ENCODE measurements around the gene ANO8.
A peak's percentile ranks its signal among the peaks of the same experiment; 100 is the strongest.

ANO8 gene

DNA sequence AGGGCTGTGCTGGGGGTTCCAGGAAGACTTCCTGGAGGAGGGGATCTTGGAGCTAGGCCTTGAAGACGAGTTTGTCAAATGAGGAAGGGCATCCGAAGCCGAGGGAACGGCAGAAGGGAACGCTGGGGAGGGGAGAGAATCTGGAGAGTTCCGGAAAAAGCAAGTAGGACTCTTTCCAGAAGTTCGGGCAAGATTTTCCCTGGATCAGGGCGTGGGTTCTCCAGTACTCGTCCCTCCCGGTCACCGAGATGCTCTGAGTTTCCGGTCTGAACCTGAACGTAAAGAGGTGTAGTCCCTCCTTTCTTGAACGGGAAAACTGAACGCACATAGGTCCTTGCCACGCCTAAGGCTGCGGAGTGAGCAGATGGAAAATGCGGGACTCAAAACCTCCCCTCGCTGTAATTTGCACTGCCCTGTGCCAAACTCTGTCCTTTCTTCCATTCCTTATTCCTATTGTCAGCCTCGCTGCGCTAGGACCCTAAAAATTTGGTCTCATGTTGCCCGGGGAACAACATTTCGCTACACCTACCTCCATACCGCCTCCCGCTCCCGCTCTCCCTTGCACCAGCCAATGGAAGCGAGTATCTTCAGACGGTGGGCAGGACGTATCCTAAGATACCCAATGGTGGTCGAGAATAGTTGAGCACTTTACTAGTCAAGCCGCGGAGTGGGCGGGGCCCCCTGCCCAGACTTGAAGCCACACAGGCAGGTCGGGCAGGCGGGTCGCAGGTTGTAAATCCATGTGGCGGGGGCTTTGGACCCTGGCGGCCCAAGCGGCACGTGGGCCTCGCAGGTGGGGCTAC is 2.4 kb upstream of the ANO8 start, which contains the start of gene GTPBP3:
Gene GTPBP3 (plus strand): TSS at position 682 of the 803 bp plus-strand sequence. CDS start 59 bp downstream, at position 741.
- H3K27ac Mint-ChIP-seq: peak within 1 kb of the TSS; percentile 96
- H3K9me3 Mint-ChIP-seq: no peaks in the 10 kb centered on the region
- peaks cover 10% of the 10 kb centered on the region for H3K36me3 Mint-ChIP-seq (ENCODE audit: low read depth)
- no peaks in the 10 kb centered on the region for H3K27me3 Mint-ChIP-seq
- peak within 1 kb of the TSS; percentile 94 for H3K4me3 Mint-ChIP-seq
- peaks cover 41% of the 10 kb centered on the region for H3K4me1 Mint-ChIP-seq (ENCODE audit: low read depth)

DNA sequence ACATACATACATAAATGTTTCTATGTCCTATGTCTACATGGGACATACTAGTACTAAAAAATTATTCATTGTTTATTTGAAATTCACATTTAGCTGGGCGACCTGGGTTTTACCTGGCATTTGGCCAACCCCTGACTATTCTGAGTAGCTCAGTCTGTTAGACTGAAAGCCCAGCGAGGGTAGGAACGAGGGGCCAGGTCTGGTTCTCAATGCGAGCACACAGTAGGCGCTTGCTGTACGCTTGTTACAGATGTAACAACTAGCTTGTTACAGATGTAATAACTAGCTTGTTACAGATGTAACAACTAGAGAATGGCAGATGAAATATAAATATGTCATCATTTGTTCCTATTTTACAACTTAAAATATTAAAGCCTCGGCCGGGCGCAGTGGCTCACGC is 920 bp upstream of the ANO8 start:
- Mint-ChIP-seq H3K4me1 (ENCODE audit: low read depth) (peaks cover 41% of the 10 kb centered on the region), H3K9me3 (no peaks in the 10 kb centered on the region), H3K4me3 (peak overlapping the region; percentile 50), H3K36me3 (ENCODE audit: low read depth) (peaks cover 6% of the 10 kb centered on the region), H3K27me3 (no peaks in the 10 kb centered on the region), H3K27ac (no peak overlapping the region)

GRCh38 chr19:17333611-17334413 is 843 bp downstream of the ANO8 start:
- Mint-ChIP-seq H3K36me3 (ENCODE audit: low read depth) (no peaks in the 10 kb centered on the region), H3K4me1 (ENCODE audit: low read depth) (peaks cover 50% of the 10 kb centered on the region), H3K27ac (peak overlapping the region; percentile 49), H3K27me3 (no peaks in the 10 kb centered on the region), H3K4me3 (peak overlapping the region; percentile 81), H3K9me3 (no peaks in the 10 kb centered on the region)

GRCh38 chr19:17332677-17333581 is 1.7 kb downstream of the ANO8 start:
- Mint-ChIP-seq H3K27ac (no peak overlapping the region), H3K36me3 (ENCODE audit: low read depth) (no peaks in the 10 kb centered on the region), H3K9me3 (no peaks in the 10 kb centered on the region), H3K4me3 (peak overlapping the region; percentile 32), H3K4me1 (ENCODE audit: low read depth) (peaks cover 45% of the 10 kb centered on the region), H3K27me3 (no peaks in the 10 kb centered on the region)

- Mint-ChIP-seq H3K9me3 (no peaks in the 10 kb centered on the region), H3K4me1 (ENCODE audit: low read depth) (peaks cover 47% of the 10 kb centered on the region), H3K27me3 (no peaks in the 10 kb centered on the region), H3K36me3 (ENCODE audit: low read depth) (no peaks in the 10 kb centered on the region), H3K27ac (no peak overlapping the region), H3K4me3 (no peak overlapping the region)
These were observed 2.3 kb downstream of the ANO8 start for GRCh38 chr19:17332360-17332676.

- H3K27ac Mint-ChIP-seq: no peak overlapping the region
- no peak overlapping the region for H3K4me3 Mint-ChIP-seq
- H3K36me3 Mint-ChIP-seq (ENCODE audit: low read depth): no peaks in the 10 kb centered on the region
- H3K4me1 Mint-ChIP-seq (ENCODE audit: low read depth): peaks cover 39% of the 10 kb centered on the region
- no peaks in the 10 kb centered on the region for H3K27me3 Mint-ChIP-seq
- no peaks in the 10 kb centered on the region for H3K9me3 Mint-ChIP-seq
These were observed 3.6 kb downstream of the ANO8 start for GRCh38 chr19:17331045-17331558.

DNA sequence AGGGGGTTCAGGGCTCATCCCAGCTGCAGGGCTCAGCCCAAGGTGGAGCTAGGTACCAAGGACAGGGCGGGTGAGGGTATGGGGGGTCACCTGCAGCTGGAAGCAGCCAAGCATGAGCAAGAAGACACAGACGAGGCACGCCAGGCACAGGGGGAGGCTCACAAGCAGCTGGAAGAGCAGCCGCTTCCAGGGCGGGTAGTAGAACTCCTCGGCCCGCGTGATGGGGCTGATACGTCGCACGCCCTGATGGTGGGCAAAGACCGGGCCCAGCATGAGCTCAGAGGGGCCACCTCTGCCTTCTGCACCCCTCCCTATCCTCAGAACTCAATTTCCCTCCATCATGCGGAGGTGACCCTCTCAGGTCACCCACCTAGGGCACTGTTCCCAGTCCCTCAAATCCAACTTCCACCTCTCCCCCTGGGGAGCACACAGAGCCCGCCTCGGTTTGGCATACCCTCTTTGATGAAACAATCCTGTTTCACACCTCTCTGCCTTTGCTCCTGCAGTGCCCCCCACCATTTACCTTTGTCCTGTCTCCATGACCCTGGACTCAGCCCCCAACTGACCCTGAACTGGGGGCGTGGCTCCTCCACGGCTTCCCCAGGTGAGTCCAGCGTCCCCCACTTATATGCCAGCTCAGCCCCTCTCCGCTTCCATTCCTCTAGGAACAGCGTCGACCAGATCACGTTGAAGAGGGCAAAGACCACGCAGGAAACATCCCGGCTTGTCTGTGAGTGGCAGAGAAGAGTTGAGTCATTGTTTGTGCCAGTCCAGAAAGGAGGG is 4.2 kb downstream of the ANO8 start:
- H3K36me3 Mint-ChIP-seq (ENCODE audit: low read depth): no peaks in the 10 kb centered on the region
- no peak overlapping the region for H3K4me3 Mint-ChIP-seq
- H3K27me3 Mint-ChIP-seq: no peaks in the 10 kb centered on the region
- H3K27ac Mint-ChIP-seq: no peak overlapping the region
- no peaks in the 10 kb centered on the region for H3K9me3 Mint-ChIP-seq
- peaks cover 35% of the 10 kb centered on the region for H3K4me1 Mint-ChIP-seq (ENCODE audit: low read depth)

DNA sequence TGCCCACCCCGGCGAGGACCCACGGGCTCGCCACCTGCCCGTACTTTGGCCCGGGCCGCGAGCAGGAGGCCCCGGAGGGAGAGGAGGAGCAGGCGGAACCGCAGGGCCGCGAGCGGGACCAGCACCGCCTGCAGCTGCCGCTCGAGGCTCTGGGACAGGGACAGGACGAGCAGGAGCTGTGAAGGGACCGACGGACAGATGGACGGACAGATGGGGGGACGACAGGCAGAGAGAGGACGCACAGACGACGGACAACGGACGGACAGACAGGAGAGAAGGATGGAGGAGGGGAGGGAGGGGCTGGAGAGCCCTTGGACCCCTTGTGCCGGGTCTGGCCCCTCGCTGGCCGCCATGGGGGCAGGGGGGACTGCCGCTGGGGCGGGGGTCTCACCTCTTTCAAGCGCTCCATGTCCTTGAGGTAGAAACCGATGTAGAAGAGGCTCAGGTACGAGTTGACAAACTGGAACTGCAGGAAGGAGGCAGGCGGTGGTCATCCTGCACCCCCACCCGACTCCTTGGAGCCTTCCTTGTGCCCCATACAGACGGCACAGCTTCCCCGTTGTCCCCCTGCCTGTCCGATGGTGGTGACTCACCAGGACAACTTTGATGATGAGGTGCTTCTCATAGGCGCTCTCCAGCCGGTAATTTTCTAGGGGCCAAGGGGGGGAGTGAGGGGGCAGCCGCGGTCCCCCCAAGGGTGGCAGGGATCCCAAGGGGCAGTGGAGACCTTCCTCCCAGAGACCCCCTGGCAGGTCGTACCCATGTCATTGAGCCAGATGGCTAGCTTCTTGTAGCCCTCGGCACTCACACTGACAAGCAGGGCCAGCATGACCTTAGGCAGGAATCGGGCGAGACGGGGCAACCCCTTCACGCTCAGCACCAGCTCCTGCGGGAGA is 5.0 kb downstream of the ANO8 start:
- Mint-ChIP-seq H3K36me3 (ENCODE audit: low read depth) (no peaks in the 10 kb centered on the region), H3K27ac (no peak overlapping the region), H3K4me1 (ENCODE audit: low read depth) (peaks cover 26% of the 10 kb centered on the region), H3K27me3 (no peaks in the 10 kb centered on the region), H3K4me3 (no peak overlapping the region), H3K9me3 (no peaks in the 10 kb centered on the region)

DNA sequence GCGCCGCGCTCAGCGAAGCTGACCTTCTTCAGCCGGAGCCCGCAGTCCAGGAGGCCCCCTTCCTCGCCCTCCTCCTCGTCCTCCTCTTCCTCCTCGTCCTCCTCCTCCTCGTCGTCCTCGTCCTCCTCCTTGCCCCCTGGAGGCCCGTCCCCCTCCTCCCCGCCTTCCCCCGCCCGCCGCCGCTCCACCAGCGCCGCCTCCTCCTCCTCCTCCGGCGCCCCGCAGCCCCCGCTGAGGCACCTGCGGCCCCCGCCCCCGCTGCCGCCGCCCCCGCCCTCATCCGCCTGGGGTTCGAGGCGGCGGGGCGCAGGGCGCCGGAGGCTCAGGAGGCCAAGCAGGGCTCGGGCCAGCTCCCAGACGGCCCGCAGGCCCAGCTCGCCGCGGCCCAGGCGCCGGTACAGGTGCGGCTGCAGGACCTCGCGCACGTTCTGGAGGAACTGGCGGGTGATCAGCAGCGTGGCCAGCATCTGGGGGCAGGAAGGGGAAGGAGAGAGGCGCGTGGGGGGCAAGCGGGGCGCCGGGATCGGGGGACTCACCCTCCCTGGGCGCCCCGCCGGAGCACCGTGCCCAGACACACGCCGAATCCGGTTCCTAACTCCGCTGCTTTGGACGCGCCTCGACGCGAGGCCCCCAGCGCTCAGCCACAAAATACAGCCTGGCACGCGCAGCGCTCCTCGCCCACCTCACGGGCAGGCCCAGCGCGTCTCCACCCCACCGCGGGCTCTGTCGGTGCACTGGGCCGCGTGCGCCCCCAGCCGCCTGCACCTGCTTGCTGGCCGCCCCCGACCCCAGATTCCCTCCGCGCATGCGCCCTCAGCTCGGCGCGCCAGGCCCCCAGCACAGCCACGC is 5.9 kb downstream of the ANO8 start:
- H3K9me3 Mint-ChIP-seq: no peaks in the 10 kb centered on the region
- H3K36me3 Mint-ChIP-seq (ENCODE audit: low read depth): no peaks in the 10 kb centered on the region
- H3K4me3 Mint-ChIP-seq: peak overlapping the region; percentile 37
- no peak overlapping the region for H3K27ac Mint-ChIP-seq
- H3K27me3 Mint-ChIP-seq: no peaks in the 10 kb centered on the region
- peaks cover 22% of the 10 kb centered on the region for H3K4me1 Mint-ChIP-seq (ENCODE audit: low read depth)

GRCh38 chr19:17327654-17328516 is 6.8 kb downstream of the ANO8 start:
- Mint-ChIP-seq H3K4me3 (peak overlapping the region; percentile 43), H3K4me1 (ENCODE audit: low read depth) (peaks cover 18% of the 10 kb centered on the region), H3K27me3 (no peaks in the 10 kb centered on the region), H3K36me3 (ENCODE audit: low read depth) (no peaks in the 10 kb centered on the region), H3K9me3 (no peaks in the 10 kb centered on the region), H3K27ac (no peak overlapping the region)

DNA sequence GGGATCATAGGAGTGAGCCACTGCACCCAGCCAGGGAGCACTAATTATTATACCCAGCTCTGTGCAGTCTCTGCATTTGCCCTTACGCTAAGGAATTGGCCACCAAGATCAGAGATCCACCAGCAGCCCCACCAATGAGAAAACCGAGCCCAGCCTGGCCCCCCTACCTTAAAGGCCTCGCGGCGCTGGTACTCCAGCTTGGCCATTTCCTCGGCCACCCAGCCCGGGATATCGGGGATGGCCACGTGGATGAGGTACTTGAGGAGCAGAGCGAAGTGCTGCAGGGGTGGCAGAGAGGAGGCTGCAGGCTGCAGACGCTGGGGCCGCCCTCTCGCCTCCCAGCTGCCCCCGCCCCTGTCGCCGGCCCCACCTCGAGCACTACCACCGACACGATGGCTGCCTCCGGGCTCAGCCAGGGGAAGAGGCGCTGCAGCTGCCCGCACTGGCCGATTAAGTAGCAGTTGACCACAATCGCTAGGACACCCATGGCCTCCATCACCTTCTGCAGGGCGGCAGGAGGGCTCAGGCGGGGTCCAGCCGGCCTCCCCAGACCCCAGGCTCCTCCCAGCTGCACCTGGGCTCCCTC is 7.5 kb downstream of the ANO8 start:
- H3K27me3 Mint-ChIP-seq: no peaks in the 10 kb centered on the region
- H3K27ac Mint-ChIP-seq: no peak overlapping the region
- H3K9me3 Mint-ChIP-seq: no peaks in the 10 kb centered on the region
- H3K36me3 Mint-ChIP-seq (ENCODE audit: low read depth): peaks cover 4% of the 10 kb centered on the region
- H3K4me1 Mint-ChIP-seq (ENCODE audit: low read depth): peaks cover 18% of the 10 kb centered on the region
- H3K4me3 Mint-ChIP-seq: no peak overlapping the region

DNA sequence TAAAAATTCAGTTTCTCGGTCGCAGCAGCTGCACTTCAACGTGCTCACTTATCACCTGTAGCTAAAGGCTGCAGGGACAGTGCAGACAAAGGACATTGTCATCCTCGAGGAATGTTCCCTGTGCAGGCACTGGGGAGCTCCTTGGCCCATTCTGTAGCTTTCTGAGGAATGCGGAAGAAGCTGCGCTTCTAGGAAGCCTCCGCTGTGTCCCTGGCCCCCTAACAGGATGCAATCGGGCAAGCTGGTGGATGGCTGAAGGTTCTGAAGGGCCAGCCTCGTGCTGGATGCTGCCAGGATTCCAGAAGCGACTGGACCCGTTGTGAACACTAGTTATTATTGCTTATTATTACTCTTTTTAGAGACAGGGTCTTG is 8.1 kb downstream of the ANO8 start:
- Mint-ChIP-seq H3K27me3 (no peaks in the 10 kb centered on the region), H3K36me3 (ENCODE audit: low read depth) (peaks cover 4% of the 10 kb centered on the region), H3K27ac (no peak overlapping the region), H3K4me3 (no peak overlapping the region), H3K9me3 (no peaks in the 10 kb centered on the region), H3K4me1 (ENCODE audit: low read depth) (peaks cover 18% of the 10 kb centered on the region)
